ENCODE data around the gene LRRFIP1. TPM values are rescaled to one million over a fixed set of nuclear protein-coding genes. Genes with fewer than 3 reads are reported as not detected.

Gene LRRFIP1
- total RNA-seq, 3 donors from 2014 or later (not counting 1 experiment from before 2014, with no cell fraction given): 163 to 207 (median 188) TPM

DNA sequence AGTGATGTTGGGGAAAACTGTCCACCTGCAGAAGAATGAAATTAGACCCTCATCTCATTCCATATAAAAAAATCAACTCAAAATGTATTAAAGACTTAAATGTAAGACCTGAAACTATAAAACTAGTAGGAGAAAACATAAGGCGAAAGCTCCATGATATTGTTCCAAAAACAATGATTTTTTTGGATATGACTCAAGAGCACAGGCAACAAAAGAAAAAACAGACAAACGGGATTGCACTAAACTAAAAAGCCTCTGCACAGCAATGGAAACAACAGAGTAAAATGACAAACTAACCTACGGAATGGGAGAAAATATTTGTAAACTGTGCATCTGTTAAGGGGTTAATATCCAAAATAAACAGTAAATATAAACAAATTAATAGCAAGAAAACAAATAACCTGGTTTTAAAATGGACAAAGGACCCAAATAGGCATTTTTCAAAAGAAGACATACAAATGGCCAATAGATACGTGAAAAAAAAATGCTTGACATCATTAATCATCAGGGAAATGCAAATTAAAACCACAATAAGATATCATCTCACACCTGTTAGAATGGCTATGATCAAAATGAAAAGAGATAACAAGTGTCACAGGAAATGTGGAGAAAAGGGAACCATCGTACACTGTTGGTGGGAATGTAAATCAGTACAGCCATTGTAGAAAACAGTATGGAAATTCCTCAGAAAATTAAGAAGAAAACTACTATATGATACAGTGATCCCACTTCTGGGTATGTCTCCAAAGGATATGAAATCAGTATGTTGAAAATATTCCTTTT is 26.6 kb downstream of the LRRFIP1 start:
- Histone ChIP-seq H3K4me1 (ENCODE audit: control insufficient read depth, insufficient read depth, low read length) (no peaks in the 10 kb centered on the region), H3K27ac (ENCODE audit: low read length) (no peak overlapping the region), H3K4me3 (ENCODE audit: low read length) (no peak overlapping the region), H3K9me3 (ENCODE audit: control insufficient read depth, insufficient read depth, low read length) (peaks cover 2% of the 10 kb centered on the region), H3K27me3 (ENCODE audit: control insufficient read depth, insufficient read depth, low read length) (no peaks in the 10 kb centered on the region), H3K36me3 (ENCODE audit: control insufficient read depth, insufficient read depth, low read length) (no peaks in the 10 kb centered on the region)
- Mint-ChIP-seq H3K4me1 (peaks cover 7 to 10% of the 10 kb centered on the region in 2 donors), H3K27ac (no peak overlapping the region), H3K27me3 (ENCODE audit: low read depth in 2 of 2) (peaks cover 0 to 14% of the 10 kb centered on the region in 2 donors), H3K36me3 (no peaks in the 10 kb centered on the region), H3K9me3 (no peaks in the 10 kb centered on the region), H3K4me3 (no peak overlapping the region)
- TF ChIP-seq CTCF (IDR thresholded peaks at IDR 0.05): no peak
- intact Hi-C loops (cut with micrococcal nuclease): no loop called here
- WGBS (ENCODE audit: insufficient coverage): 100% methylated on average over 2 of the region's 5 CpGs
- ATAC-seq (no peak), DNase-seq (no peak)

GRCh38 chr2:237657063-237657462 is 29.7 kb downstream of the LRRFIP1 start:
- H3K27ac ChIP-seq (ENCODE audit: low read length): no peak overlapping the region
- ATAC-seq (no peak), DNase-seq (no peak)
- TF ChIP-seq CTCF (IDR thresholded peaks at IDR 0.05): no peak
- Mint-ChIP-seq H3K4me3 (no peak overlapping the region), H3K4me1 (peaks cover 7 to 10% of the 10 kb centered on the region in 2 donors), H3K9me3 (no peaks in the 10 kb centered on the region), H3K27me3 (ENCODE audit: low read depth in 2 of 2) (peaks cover 0 to 3% of the 10 kb centered on the region in 2 donors), H3K27ac (no peak overlapping the region), H3K36me3 (no peaks in the 10 kb centered on the region)
- no peaks in the 10 kb centered on the region for H3K36me3 ChIP-seq (ENCODE audit: control insufficient read depth, insufficient read depth, low read length)
- intact Hi-C loops (cut with micrococcal nuclease): no loop called here
- no peaks in the 10 kb centered on the region for H3K9me3 ChIP-seq (ENCODE audit: control insufficient read depth, insufficient read depth, low read length)
- H3K4me1 ChIP-seq (ENCODE audit: control insufficient read depth, insufficient read depth, low read length): no peaks in the 10 kb centered on the region
- H3K27me3 ChIP-seq (ENCODE audit: control insufficient read depth, insufficient read depth, low read length): no peaks in the 10 kb centered on the region
- WGBS (ENCODE audit: insufficient coverage): 87% methylated on average over 5 of the region's 5 CpGs
- H3K4me3 ChIP-seq (ENCODE audit: low read length): no peak overlapping the region

DNA sequence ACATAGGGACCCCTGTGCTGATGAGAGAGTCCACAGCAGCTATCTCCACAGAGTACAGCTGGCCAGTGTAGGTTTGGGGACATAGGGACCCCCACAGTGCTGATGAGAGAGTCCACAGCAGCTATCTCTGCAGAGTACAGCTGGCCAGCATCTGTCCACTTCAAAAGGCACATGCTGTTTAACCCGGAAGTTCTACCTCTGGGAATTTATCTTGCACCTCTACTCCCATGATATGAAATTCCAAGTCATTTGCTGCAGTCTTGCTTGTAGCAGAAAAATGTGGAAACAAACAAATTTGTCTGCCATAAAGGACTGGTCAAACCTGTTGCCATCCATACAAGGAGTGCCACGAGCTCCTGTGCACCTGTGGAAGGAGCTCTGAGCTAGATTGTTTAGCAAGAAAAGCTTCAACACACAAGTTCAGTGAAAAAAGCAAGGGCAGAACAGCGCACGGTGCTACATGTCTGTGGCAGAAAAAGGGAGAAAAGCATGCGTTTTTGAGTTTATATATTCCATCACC is 33.1 kb downstream of the LRRFIP1 start:
- Histone ChIP-seq H3K9me3 (ENCODE audit: control insufficient read depth, insufficient read depth, low read length) (no peaks in the 10 kb centered on the region), H3K36me3 (ENCODE audit: control insufficient read depth, insufficient read depth, low read length) (no peaks in the 10 kb centered on the region), H3K4me1 (ENCODE audit: control insufficient read depth, insufficient read depth, low read length) (peaks cover 20% of the 10 kb centered on the region), H3K4me3 (ENCODE audit: low read length) (no peak overlapping the region), H3K27me3 (ENCODE audit: control insufficient read depth, insufficient read depth, low read length) (no peaks in the 10 kb centered on the region), H3K27ac (ENCODE audit: low read length) (no peak overlapping the region)
- 89% methylated on average over 4 of the region's 5 CpGs for WGBS (ENCODE audit: insufficient coverage)
- peaks cover 19 to 27% of the 10 kb centered on the region in 2 donors for H3K4me1 Mint-ChIP-seq
- no peak for ATAC-seq
- no peaks in the 10 kb centered on the region for H3K36me3 Mint-ChIP-seq
- no peak for DNase-seq
- intact Hi-C loops (cut with micrococcal nuclease): no loop called here
- no peak overlapping the region for H3K27ac Mint-ChIP-seq
- no peaks in the 10 kb centered on the region for H3K9me3 Mint-ChIP-seq
- no peak for TF ChIP-seq CTCF (IDR thresholded peaks at IDR 0.05)
- peaks cover 8% of the 10 kb centered on the region in 2 donors for H3K27me3 Mint-ChIP-seq (ENCODE audit: low read depth in 2 of 2)
- no peak overlapping the region for H3K4me3 Mint-ChIP-seq
